NCI-H1436 (cell line): ENCODE data around the gene UPF2.

Source experiments
- DNase-seq: peaks from one replicate; lab custom pipeline; 2025; lab: John Stamatoyannopoulos, UW

The UPF2 gene

DNA sequence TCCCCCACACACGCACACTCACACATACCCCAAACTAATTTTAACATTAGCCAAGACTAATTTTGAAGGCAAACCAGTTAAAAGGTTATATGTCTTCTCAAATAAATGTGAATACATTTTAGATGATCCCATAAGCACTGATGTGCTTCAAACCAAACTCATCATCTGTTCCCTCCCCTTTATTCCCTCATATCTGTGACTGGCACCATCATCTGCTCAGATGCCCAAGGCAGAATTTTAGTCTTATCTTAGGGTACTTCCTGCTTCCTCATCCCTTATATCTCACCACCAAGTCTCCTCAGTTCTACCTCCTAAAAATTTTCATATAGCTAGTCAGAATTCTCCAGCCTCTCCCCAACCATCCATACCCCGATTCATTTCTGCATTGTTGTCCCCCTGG, 80.4 kb downstream of the UPF2 start:
- DNase-seq: no peak

DNA sequence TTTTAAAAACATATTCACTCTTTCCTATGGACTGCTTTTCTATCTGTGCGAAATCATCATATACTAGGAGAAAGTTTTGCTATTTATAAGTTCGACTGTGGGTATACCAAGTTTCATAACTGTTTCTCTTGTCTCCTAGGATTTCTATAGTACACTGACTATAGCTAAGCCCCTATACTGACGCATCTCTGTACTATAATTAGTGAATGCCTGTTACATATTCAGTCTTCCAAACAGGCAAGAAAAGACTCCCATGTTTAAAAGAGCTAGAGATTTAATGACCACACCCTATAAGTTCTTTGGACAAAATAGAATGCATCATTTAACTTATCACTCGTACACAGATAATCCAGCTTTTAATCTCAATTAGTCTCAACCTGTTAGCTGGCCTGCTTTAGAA, 80.8 kb downstream of the UPF2 start:
- DNase-seq: no peak

DNA sequence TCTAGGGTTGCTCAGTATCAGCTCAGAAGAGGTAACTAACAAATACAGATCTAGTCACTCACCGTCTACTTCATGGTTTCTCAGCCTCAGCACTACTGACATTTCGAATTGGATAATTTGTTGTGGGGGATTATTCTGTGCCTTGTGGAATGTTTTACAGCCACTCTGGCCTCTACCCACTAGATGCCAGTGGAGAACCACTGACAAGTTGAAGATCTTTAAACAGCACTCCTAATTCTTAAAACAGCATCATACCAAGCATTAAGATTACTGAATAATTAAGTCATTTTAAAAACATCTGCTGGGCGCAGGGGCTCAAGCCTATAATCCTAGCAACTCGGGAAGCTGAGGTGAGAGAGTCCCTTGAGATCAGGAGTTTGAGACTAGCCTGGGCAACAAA, 82.6 kb downstream of the UPF2 start:
- no peak for DNase-seq

DNA sequence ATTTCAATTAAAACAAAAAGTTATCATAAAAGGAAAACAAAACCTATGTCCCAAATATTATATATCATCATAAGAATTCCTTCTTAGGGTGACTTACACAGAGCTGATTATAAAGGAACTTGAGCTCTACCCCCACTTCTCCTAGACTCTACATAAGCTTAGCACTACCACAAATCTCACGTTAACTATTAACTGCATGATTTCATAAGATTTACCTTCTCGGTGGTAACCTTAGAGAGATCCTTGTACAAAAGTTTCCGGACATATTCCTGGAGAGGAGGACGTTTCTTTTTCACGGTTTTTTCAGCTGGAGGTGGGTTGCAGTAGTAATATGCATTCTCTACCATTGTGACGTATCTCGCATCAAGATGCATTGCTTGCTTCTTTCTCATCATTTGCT, 83.7 kb downstream of the UPF2 start:
- no peak for DNase-seq

DNA sequence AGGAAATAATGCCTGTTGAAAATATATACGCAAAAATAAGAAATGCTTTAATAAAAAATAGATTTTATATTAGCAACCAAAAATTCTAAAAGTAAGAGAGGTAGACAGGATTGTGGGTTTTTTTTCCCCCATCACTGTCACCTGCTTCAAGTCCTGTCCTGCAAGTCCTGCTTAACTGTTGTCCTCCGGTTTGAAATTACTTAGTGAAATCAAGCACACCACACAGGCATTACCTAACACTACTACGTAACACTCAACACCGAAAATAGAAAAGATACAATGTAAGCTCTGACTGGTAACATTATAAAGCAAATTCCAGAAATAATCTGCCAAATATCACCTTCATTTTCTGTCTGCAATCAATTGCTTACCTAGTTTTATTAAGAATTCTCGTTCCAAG, 90.9 kb downstream of the UPF2 start:
- DNase-seq: no peak

DNA sequence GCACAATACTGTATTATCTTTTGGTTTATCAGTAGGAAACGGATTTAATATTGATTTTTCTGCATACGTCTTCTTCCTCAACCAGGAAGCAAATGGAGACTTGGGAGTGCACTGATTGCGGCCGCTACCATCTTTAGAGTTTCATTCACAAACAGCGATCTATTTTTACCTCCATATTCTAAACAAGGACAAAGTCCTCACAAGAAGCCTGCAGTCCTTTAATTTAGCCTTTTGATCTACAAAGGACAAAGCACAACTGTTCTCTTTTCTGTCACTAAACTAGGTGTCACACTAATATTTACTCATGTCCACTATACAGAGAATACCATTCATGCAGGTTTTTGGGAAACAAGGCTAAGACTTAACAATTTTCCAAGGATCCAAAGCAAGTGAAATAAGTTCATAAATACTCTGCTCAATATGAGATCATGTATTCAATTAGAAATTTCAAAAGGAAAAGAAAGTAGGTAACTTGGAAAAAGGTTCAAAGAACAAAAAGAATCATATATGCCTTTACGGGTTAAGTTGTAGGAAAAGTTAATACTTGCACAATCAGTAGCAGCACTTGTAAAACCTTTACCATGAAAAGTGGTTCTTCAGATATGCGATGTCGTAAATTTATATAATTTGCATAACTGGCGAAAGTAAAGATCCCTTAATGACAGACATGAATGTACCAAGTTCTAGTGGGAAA, 92.1 kb downstream of the UPF2 start:
- no peak for DNase-seq

DNA sequence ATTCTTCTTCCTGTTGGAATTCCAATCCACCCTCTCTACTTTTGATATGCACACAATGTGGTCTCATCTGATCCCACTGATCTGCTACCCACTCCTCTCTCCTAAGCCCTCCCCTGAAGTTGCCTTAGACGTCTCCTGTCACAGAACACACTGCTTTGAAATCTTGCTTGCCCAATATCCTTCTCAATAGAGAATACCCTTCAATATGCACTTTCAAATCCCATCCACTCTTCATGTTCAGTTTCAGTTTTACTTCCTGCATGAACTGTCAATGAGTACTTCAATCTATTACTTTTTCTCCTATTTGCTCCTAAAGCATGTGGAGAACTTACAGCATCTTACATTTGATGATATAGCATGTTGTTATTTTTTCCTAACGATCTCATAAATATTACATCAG, 93.5 kb downstream of the UPF2 start:
- DNase-seq: no peak

DNA sequence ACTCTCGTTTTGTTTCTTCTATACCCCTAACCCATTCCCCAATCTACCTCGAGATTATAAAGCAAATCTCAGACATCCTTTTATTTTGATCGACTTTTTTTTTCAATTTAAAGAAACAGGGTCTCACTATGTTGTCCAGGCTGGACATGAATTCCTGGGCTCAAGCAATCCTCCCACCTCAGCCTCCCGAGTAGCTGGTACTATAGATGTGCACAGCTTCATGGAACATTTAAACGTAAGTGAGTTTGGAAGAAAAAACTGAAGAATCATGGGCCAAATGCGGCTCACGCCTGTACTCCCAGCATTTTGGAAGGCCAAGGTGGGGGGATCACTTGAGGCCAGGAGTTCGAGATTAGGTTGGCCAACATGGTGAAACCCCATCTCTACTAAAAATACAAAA, 96.0 kb downstream of the UPF2 start:
- no peak for DNase-seq

DNA sequence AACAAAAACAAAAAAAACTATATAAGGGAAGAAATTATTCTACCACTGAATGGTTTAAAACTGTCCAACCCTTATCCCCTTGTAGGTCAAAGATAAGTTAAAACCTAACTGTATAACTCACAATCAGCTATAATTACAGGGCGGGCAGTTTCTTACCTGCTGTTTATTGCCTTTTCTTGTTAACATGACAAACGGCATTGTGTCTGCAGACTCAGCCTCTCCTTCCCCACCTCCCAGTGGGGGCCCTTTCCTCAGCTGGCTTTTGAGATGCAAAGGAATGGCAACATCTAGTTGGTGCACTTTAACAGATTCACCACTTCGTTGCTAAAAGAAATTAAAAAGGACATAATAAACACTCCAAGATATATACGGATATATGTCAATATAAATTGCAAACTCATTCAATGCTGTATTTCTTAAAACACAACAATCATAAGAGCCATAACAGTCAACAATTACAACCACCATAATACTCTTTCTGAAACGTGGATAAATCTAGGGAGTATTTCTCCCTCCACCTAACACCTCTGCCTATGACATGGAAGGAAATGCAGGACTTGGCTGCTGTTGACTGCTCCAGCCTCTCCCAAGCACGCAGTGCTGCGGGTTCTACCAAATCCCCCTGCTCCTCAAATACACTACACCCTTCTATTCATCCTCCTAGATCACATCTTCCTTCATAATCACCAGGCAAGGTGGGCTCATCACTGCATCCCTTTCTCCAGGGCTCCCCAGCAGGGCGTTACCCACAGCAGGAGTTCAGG, 106.0 kb downstream of the UPF2 start:
- DNase-seq: no peak

DNA sequence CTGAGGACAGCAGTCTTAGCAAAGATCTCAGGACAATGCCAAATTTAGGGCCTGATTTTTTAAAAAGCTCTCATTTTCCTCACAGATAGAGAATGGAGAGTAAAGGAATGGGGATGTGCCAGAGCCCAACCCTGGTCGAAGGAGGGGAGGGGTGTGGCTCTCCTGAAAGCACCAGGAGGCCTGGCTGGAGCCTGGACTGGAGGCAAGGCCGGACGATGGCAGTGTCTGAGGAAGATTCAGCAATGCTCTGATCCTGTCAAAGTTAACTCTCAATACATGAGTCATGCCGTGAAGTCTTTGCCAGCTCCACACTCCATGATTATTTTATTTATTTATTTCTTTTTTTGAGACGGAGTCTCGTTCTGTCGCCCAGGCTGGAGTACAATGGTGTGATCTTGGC, 108.3 kb downstream of the UPF2 start:
- no peak for DNase-seq

DNA sequence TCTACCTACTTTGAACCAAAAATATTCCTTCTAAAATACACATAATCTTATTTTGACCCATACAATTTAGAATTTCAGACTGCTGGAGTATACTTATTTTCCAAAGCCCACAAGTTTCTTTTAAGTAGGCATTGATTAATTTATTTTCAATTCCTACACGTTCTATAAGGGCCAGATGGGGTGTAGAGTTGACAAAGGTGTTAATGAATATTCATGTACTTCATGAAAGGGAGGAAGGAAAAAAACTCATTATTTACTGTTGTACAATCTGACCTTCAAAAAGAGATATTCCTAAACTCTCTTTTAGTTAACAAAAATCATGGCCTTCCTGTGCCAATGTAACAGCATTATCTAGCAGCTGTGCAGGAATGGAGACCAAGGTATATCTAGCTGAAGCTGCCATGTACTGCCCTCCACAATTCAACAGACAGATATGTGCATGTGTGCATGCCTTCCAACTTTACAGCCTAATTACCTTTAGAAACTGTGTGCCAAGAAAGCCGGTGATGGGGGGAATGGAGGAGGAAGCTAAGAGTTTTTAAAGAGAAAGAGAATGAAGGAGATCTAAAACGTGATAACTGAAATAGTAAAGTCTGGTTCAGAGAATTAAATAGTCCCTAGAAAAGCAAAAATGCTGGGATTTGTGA, 108.9 kb downstream of the UPF2 start:
- DNase-seq: no peak

DNA sequence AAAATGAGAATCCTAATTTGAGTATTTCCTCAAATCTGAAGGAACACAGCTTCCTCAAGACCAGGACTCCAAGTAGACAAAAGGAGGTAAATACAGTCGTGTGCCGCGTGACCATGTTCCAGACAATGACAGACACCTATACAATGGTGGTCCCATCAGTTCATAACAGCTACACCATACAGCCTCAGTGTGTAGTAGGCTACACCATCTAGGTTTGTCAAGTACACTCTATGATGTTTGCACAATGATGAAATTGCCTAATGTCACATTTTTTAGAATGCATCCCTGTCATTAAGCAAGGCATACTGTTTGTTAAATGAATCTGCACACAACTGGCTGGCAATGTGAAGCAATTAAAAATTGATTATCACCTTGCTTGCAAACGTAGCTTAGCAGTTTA, 111.6 kb downstream of the UPF2 start:
- no peak for DNase-seq

DNA sequence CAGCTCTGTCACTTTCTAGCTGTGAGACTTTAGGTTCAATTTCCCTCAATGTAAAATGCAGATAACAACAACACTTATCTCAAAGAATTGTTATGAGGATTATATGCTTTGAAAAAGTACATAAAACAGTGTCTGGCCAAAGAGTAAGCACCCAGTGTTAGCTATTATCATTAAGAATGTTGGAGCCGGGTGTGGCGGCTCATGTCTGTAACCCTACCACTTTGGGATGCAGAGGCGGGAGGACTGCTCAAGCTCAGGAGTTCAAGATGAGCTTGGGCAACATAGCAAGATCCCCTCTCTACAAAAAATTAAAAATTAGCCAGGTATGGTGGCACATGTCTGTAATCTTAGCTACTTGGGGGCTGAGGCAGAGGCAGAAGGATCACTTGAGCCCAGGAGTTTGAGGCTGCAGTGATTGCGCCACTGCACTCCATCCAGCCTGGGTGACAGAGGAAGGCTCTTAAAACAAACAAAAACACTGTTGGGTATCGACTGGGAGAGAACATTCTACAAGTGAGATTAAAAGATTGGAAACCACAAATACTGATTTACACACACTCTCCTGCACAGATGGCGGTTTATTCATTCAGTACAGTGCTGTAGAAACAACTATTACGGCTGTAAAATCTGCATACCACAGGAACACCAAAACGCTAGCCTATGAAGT, 112.2 kb downstream of the UPF2 start:
- DNase-seq: no peak

DNA sequence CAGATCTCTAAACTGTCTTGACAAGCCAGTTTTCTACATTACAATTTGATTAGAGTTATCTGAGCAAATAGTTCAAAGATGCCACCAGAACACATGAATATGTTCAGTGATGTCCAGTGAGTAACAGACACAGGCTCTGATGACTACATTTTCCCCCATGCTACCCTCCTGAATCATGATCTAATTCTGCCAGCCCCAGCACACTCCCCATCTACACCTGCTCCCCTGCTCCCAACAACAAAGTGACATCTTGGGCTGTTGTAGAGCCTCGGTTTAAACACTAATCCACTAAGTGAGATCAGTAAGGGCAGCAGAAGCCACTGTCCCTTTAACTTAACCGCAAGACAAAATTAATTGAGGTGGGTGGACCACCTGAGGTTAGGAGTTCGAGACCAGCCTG, 114.9 kb downstream of the UPF2 start:
- no peak for DNase-seq

DNA sequence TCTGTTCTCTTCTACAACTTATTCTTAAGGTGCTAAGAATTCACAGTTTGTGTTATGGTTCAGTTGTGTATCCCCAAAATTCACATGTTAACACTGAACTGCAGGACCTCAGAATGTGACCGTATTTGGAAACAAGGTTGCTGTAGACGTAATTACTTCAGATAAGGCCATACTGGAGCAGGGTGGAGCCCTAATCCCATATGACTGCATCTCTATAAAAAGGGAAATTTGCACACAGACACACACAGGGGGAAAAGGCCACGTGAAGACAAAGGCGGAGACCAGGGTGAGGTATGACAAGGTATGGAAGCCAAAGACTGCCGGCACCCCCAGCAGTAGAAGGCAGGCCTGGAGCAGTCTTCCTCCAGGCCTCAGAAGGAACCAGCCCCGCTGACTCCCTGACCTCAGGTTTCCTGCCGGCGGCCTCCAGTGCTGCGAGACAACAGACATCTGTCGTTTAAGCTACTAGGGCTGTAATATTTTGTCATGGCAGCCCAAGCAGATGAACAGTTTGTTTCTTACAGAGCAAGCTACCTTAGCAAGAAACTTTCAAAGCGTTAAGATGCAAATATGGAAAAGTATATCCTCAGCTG, 120.7 kb downstream of the UPF2 start:
- DNase-seq: no peak

DNA sequence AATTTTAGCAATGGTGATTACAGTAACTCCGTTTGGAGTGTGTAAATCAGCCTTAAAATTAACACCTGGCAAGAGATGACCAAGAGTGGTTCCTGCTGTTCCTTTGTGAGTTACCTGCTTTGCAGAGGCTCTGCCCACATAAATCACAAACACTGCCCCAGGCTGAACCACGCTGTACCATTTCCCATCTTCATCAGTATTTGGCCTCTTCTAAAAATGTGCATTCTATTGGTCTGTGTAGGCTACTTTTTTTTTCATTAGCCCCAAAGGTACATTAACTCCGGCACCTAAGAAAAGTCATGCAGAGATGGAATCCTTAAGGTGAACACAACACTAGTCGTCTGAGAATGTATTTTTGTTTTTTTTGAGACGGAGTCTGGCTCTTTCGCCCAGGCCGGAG, 123.3 kb downstream of the UPF2 start:
- no peak for DNase-seq

DNA sequence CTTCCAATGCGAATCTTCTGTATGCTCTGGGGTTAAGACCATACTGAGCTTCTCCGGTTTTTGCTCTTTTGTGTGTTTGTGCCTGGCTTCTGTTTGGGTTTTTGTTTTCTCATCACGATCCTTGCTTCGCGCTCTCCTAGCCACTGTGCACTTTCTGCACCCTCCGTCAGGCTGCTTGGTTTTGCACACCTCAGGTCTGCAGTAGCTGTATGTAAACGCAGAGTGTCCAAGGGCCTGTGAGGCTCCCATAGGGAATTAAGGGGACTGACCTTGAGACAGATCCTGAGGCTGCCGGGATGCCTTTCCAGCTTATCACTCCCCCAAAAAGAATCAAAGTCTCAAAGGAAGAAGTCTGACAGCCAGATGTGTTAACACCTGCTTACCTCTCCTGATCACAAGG, 124.2 kb downstream of the UPF2 start:
- no peak for DNase-seq

DNA sequence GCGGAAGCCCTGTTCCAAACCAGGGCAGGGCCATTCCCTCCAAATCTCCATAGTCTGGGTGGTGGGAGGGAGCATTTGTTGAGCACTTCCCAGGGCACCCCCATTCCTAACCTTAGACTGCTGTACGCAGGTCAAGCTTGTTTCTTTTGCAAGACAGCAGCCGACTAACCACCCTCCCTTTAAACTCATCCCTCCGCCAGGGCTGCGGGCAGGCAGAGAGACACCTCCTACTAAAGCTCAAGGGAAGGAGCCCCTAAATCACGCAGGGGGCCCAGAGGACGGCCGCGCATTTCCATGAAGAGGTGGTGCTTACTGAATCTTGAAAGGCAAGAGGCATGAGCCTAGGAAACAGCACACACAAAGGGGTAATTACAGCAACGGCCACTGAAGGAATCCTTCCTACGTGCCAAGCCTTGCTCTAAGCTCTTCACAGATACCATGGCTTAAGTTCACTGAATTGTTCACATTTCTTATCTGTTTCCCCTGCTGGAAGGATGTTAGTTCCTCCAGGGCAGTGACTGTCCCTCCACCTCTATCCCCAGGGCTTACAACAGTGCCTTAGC, 129.4 kb downstream of the UPF2 start:
- DNase-seq: no peak

DNA sequence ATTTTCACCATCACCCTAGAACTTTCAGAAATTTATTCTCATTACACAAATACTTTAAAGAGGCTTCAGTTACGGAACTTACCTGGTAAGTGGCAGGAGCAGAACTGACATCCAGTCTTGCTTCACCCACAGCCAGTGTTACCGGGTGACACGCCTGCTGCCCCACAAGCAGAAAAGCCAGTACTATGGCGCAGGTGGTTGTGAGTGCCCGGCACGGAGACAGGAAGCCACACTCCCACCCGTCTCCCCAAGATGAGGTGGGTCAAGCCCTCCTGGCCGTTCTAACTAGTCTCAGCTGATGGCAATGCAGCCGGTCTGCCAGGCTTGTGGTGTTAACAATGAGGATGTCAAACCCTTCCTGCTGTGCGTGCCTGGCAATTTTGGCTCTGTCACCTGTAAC, 132.5 kb downstream of the UPF2 start:
- DNase-seq: no peak

DNA sequence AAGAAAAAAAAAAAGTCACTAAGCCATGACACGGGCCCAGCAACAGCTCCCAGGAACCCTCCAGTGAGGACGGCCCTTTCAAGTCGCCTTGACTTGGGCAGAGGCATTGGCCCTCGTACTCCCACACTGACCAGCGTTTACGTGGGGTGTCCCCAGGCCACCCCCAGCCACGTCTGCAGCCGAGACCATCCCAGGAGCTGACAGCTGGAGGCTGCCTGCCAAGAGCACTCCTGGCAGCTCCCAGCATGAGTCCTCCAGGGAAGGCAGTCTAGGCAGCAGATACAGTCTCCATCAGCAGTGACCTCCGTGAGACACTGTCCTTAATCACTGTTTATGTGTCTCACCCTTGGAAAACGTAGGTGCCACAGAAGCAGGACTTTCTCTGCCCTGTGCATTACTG, 133.0 kb downstream of the UPF2 start:
- no peak for DNase-seq

DNA sequence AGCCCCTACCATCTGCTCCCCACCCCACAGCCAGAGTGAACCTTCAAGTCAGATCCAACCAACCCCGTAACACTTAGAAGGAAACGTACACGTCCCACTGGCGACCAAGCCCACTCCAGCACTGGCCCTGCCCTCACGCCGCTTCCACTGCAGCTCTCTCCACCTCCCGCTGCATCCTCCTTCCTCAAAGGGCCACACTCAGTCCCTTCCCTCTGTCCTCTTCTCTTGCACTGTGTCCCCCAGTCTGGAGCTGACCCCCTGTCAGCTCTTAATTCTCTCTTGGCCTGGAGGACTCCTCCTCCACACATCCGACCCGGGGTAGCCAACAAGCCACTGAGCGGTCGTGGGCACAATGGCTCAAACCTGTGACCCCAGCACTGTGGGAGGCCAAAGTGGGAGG, 133.6 kb downstream of the UPF2 start:
- no peak for DNase-seq

DNA sequence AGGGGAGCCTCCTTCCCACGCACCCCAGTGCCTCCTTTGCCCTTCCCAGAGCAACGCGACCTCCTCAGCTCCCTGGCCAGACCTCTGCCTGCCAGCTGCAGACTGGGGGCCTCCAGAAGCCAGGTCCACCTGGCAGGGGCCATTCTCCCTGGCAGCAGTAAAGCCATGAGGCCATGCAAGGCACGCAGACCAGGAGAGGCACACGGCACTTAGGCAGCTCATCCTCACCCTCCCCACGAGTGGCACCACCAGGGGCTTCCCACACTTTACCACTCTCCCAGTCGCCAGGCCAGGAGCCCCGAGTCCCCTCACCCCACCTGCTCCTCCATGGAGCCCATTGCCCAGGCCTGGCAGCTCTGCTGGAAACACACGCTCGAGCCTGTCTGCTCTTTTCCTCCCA, 134.1 kb downstream of the UPF2 start:
- DNase-seq: no peak
